Loucy (cell line): ENCODE results near the gene CSF1.

Experiments used
- EZH2phosphoT487 ChIP-seq: fragments of 200-600 bp; IDR thresholded peaks from 2 replicates; pipeline ENCODE4 v1.6.1; 2018; ENCODE audit warnings: antibody characterized with exemption, mild to moderate bottlenecking, moderate library complexity, borderline replicate concordance
- TF ChIP-seq, protein P1 (sequence below): fragments of 200-600 bp; sonication (generic); conservative IDR thresholded peaks from 2 replicates; pipeline ENCODE4 v1.5.1; 2014; ENCODE audit warnings: mild to moderate bottlenecking, antibody characterized with exemption, low read length

GRCh38 chr1:109977225-109977624 lies 66.6 kb downstream of the CSF1 start:
- TF ChIP-seq, protein P1, sequence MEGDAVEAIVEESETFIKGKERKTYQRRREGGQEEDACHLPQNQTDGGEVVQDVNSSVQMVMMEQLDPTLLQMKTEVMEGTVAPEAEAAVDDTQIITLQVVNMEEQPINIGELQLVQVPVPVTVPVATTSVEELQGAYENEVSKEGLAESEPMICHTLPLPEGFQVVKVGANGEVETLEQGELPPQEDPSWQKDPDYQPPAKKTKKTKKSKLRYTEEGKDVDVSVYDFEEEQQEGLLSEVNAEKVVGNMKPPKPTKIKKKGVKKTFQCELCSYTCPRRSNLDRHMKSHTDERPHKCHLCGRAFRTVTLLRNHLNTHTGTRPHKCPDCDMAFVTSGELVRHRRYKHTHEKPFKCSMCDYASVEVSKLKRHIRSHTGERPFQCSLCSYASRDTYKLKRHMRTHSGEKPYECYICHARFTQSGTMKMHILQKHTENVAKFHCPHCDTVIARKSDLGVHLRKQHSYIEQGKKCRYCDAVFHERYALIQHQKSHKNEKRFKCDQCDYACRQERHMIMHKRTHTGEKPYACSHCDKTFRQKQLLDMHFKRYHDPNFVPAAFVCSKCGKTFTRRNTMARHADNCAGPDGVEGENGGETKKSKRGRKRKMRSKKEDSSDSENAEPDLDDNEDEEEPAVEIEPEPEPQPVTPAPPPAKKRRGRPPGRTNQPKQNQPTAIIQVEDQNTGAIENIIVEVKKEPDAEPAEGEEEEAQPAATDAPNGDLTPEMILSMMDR: no peak
- TF ChIP-seq EZH2phosphoT487: no peak
